ENCODE results near the gene UPF3A.
"Not testable (repeated sequence)": the region's sequence is repeated elsewhere in the genome, so short reads cannot be mapped to it uniquely, and the experiment has no call there.

Gene UPF3A

GRCh38 chr13:114334305-114335053 is 53.1 kb downstream of the UPF3A start:
- no peak for DNase-seq (ENCODE audit: low read depth in 2 of 2)

GRCh38 chr13:114336457-114336856 is 55.1 kb downstream of the UPF3A start:
- not testable (repeated sequence) for DNase-seq (ENCODE audit: low read depth in 2 of 2)

- no peak for DNase-seq (ENCODE audit: low read depth in 2 of 2)
Measured at GRCh38 chr13:114338959-114339358, 57.6 kb downstream of the UPF3A start.

GRCh38 chr13:114339857-114340534 is 58.6 kb downstream of the UPF3A start:
- DNase-seq (ENCODE audit: low read depth in 2 of 2), result no peak

- DNase-seq (ENCODE audit: low read depth in 2 of 2), result no peak
Measured at GRCh38 chr13:114341003-114341777, 59.8 kb downstream of the UPF3A start.

- DNase-seq (ENCODE audit: low read depth in 2 of 2), result not testable (repeated sequence)
Measured at GRCh38 chr13:114347256-114347655, 65.9 kb downstream of the UPF3A start.

GRCh38 chr13:114352763-114353162 is 71.4 kb downstream of the UPF3A start:
- DNase-seq (ENCODE audit: low read depth in 2 of 2), result not testable (repeated sequence)

GRCh38 chr13:114353382-114353781 is 72.0 kb downstream of the UPF3A start:
- not testable (repeated sequence) for DNase-seq (ENCODE audit: low read depth in 2 of 2)
